ENCODE measurements around the gene CLTC.
"Not testable (repeated sequence)": the region's sequence is repeated elsewhere in the genome, so short reads cannot be mapped to it uniquely, and the experiment has no call there.

The CLTC gene

DNA sequence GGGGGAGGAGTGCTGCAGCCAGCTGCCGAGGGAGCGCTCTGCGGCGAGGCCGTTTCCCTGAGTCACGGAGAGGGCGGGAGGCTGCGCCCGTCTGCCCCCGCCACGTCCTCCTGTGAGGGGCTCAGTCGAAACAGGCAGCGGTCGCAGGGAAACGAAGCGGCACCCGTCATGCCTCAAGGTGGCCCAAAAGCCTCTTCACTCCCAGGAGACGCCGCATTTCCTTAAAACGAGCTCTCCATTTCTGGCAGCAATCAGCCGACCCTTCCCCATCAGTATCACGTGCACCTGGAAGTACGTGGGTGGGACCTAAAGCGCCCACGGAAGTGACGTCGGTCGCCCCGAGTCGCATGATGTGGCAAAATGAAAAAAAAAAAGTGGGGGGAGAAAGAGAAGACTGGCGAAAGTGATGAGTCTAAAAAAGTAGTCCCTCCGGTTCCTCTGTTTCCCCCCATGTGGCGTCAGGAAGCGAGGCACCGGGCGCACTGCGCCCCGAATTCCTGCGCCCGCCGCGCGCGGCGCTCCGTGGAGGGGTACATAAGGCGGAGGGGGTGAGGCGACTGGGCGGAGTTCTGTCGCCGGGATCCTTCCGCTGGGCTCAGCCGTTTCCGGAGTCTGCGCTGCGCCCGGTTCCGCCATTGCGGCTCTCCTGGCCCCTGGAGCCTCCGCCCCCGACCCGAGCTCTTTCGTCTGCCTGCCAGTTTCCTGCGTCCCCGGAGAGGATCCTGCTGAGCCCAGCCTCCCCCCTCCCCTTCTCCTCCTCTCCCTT, at the start of gene CLTC:
Gene CLTC, plus strand, starts transcription at position 598 of the 766 bp plus-strand sequence. CDS start 237 bp downstream, outside the sequence.
- DNase-seq (ENCODE audit: low spot score): peak; percentile 97

- DNase-seq (ENCODE audit: low spot score): no peak
Observed at GRCh38 chr17:59572301-59572924, 47.3 kb upstream of the CLTC start.

DNA sequence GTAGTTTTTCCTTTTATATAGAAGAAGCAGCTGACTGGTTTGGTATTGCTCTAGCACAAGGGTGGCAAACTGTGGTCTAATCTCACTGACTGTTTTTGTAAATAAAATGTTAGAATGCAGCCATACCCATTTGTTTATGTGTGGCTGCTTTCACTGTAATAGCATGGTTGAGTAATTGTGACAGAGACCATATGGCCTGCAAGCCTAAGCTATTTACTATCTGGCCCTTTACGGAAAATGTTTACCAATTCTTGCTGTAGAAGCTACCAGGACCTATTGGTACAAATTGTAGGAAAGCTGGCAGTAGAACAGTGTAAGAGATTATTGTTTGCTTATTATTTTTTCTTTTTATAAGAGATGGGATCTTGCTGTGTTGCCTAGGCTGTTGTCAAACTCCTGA, 35.5 kb upstream of the CLTC start:
- DNase-seq (ENCODE audit: low spot score): not testable (repeated sequence)

- DNase-seq (ENCODE audit: low spot score): no peak
Observed at GRCh38 chr17:59600169-59600568, 19.5 kb upstream of the CLTC start.

GRCh38 chr17:59601130-59601529, 18.6 kb upstream of the CLTC start:
- no peak for DNase-seq (ENCODE audit: low spot score)

GRCh38 chr17:59607061-59607460, 12.6 kb upstream of the CLTC start:
- DNase-seq (ENCODE audit: low spot score): no peak

GRCh38 chr17:59607817-59608403, 11.8 kb upstream of the CLTC start:
- DNase-seq (ENCODE audit: low spot score): peak; percentile 61

DNA sequence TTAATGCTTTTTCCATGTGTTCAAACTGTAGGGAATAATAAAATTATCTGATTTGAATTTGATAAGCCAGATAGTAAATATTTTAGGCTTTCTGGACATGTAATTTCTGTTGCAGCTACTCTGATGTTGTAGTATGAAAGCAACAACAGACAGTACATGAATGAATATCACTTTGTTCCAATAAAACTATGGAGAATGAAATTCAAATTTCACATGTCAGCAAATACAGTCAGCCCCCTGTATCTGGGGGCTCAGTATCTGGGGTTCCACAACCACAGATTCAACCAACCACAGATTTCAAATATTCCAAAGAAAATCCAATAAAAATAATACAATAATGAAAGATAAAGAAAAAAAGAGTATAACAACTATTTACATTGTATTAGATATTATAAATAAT, 8.2 kb upstream of the CLTC start:
- DNase-seq (ENCODE audit: low spot score): no peak

DNA sequence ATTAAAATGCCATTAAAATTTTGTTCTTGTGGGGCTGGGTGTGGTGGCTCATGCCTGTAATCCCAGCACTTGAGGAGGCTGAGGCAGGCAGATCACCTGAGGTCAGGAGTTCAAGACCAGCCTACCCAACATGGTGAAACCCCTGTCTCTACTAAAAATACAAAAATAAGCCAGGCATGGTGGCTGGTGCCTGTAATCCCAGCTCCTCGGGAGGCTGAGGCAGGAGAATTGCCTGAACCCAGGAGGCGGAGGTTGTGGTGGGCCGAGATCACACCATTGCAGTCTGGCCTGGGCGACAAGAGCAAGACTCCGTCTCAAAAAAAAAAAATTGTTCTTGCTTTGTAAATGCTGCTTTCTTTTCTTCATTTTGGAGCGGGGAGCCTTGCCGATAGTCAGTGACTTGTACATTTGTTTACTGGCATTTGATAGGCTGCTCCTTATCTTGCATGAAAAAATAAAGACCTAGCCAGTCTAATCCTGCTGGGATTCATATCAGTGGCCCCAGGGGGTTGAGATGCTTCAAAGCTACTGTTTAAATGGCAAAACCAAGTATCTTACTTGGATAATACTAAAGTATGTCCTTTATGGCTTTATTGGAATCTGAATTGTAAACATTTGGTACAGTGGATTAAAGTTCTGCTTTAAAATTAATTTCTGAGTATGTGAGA, 3.3 kb upstream of the CLTC start:
- no peak for DNase-seq (ENCODE audit: low spot score)

DNA sequence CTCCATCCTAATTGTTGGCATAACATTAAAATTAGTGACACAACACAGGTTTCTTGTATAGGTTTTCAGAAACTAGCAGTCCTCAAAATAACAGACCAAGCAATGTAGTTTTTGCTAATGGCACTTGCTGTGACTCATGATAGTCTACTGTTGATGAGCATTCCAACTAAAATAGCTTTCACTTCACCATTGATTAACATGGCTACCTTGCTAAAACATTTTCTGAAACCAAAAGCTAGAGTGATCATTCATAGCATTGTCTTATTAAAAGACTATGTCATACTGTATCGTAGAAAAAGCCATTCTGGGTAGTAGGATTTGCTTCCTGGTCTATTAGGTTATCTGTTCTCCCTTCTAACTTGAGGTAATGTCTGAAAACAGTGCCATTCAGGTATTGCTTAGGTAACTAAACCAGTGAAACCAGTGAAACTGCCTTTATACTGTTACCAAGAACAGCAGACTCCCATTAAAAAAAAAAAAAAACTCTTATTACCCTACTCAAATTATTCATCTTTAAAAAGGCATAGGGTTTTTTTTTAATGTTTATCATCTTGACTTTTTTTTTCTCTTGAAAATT, 2.5 kb upstream of the CLTC start:
- DNase-seq (ENCODE audit: low spot score): peak; percentile 56

- no peak for DNase-seq (ENCODE audit: low spot score)
Observed at GRCh38 chr17:59619035-59619297, 729 bp upstream of the CLTC start.

DNA sequence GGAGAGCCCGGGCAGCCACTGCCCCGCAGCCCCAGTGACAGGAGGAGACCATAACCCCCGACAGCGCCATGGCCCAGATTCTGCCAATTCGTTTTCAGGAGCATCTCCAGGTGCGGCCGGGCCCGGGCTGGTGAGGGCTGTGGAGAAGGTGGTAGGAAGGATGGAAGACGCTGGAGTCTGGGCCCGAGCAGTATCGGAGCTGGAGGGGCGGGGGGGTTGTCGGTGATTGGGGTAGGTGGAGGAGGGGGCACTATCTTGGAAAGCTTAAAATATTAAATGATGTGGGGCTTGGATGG, 317 bp downstream of the CLTC start:
- no peak for DNase-seq (ENCODE audit: low spot score)

DNA sequence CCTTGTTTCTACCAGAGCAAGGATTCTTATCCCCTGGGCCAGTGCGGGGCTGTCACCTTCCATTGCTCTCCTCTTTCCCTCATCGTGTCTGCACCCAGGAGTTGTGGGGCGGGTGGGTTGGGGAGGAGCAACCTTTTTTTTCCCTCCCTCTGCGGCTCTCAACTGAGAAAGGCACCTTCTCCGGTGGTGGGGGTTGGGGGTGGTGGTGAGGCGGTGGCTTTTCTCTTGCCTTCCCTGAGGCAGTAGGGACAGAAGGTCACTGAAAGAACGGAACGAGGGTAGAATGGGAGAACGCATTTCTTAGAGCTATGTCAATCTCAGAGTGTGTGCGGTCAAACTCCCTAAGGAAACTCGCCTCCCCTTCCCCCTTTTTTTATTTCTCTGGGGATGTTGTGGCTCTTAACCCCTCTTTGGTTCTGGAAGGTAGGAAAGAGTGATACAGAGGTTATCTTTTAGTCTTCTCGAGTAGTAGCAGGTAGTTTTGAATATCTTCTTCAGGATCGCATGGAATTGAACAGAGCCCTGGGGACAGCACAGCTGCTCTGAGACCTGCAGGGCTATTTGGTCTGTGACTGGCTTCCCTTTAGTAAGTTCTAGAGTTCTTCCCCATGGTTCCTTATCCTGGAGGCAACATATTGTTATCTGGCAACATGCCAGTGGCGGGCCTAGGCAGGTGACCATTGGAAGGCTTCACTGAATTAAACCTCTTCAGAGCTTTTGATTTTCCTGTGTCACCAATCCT, 994 bp downstream of the CLTC start:
- peak; percentile 76 for DNase-seq (ENCODE audit: low spot score)

- DNase-seq (ENCODE audit: low spot score): no peak
Observed at GRCh38 chr17:59621771-59622170, 2.1 kb downstream of the CLTC start.

GRCh38 chr17:59623151-59623550, 3.5 kb downstream of the CLTC start:
- no peak for DNase-seq (ENCODE audit: low spot score)

- DNase-seq (ENCODE audit: low spot score): no peak
Observed at GRCh38 chr17:59626756-59627155, 7.1 kb downstream of the CLTC start.

- DNase-seq (ENCODE audit: low spot score): no peak
Observed at GRCh38 chr17:59627274-59627673, 7.6 kb downstream of the CLTC start.

DNA sequence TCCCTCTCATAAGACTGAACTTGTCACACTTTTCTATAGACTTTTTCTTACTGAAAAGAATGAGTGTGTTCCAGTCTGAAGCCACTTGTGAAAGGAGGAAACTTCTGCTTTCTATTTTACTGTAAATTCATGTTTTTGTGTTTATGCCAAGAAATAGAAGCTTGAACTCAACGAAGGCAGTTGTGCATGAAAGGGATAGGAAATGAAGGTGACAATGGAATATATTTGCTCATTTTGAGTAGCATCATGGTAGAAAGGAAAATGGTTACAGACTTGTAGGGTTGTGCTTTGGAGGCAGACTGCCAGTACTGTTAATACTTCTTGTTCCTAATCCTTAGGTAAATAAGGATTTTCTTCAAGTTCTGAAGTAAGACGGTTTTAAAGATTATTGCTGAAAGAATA, 8.1 kb downstream of the CLTC start:
- no peak for DNase-seq (ENCODE audit: low spot score)

- no peak for DNase-seq (ENCODE audit: low spot score)
Observed at GRCh38 chr17:59629174-59629573, 9.5 kb downstream of the CLTC start.

- no peak for DNase-seq (ENCODE audit: low spot score)
Observed at GRCh38 chr17:59631276-59631675, 11.6 kb downstream of the CLTC start.

DNA sequence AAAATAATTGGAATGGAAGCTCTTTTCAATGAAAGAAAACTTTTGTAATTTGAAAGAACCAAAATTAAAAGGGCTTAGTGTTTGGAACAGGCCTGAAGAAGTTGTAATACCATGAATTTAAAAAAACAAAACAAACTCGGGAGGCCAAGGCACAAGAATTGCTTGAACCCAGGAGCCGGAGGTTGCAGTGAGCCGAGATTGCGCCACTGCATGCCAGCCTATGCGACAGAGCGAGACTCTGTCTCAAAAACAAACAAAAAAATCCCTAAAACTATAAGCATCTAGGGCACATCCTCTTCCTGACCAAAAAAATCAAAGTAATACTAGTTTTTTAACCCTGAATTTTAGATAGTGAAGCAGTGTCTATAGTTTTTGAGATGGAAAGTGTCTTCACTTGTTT, 12.7 kb downstream of the CLTC start:
- DNase-seq (ENCODE audit: low spot score): no peak

DNA sequence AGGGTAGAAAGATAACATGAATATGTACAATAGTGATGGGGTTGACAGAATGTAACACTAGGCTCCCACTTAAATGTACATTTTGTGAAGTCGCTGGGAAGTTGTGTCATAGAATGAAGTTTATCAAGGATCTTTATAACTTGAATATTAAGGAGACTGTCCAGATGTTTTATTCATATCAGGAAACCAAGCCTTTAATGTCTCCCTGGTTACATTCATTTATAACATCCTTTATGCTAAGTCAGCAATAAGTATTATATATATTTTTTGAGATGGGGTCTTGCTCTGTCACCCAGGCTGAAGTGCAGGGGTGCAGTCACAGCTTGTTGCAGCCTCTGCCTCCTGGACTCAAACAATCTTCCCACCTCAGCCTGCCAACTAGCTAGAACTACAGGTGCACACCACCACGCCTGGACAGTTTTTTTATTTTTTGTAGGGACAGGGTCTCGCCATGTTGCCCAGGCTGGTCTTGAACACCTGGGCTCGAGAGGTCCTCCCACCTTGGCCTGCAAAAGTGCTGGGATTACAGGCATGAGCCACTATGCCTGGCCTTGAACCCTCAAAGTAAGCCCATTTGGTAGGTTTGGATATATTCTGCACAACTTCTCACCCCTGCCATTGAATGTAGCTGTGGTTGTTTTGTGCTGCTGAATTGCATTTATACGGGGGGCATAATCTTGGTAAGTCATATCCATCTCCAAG, 14.1 kb downstream of the CLTC start:
- no peak for DNase-seq (ENCODE audit: low spot score)

Measured in hematopoietic multipotent progenitor cell treated with erythropoietin and hydrocortisone succinate and interleukin-3 and kit ligand, for 15 days (in vitro differentiated cells).